GM23338 (cell line): ENCODE measurements around the gene COL15A1. TPM values are rescaled to one million over a fixed set of nuclear protein-coding genes. Genes with fewer than 3 reads are reported as not detected.

Experiments
- ATAC-seq: fragments of 200-7000 bp; cut with Tn5 transposase; 3 replicates; pipeline ENCODE4 v1.9.1; 2020
- DNase-seq: peaks from one replicate; pipeline ENCODE4 v3.0.0-alpha.2; 2015; ENCODE audit warnings: low spot score
- H2AFZ ChIP-seq: fragments of 200-600 bp; sonication (generic); 2 replicates; pipeline ENCODE4 v1.8.0; 2016; ENCODE audit warnings: antibody characterized with exemption, mild to moderate bottlenecking, moderate library complexity
- H3F3A ChIP-seq: fragments of 200-600 bp; sonication (generic); replicated peaks from 2 replicates; pipeline ENCODE4 v1.8.0; 2017; ENCODE audit warnings: antibody characterized with exemption, mixed run types, low read depth
- H3K27ac ChIP-seq: fragments of 200-600 bp; sonication (generic); 2 replicates; pipeline ENCODE4 v1.6.1; 2016; ENCODE audit warnings: low read depth
- H3K27me3 ChIP-seq: fragments of 200-600 bp; sonication (generic); 2 replicates; pipeline ENCODE4 v1.8.0; 2016; ENCODE audit warnings: mild to moderate bottlenecking, mixed run types, moderate library complexity; ENCODE audit not compliant: insufficient read depth
- H3K36me3 ChIP-seq: fragments of 200-600 bp; sonication (generic); 2 replicates; pipeline ENCODE4 v1.8.0; 2016; ENCODE audit warnings: mild to moderate bottlenecking; ENCODE audit not compliant: insufficient read depth
- H3K4me1 ChIP-seq: fragments of 200-600 bp; sonication (generic); 2 replicates; pipeline ENCODE4 v1.8.0; 2016; ENCODE audit warnings: mild to moderate bottlenecking, moderate library complexity; ENCODE audit not compliant: insufficient read depth
- H3K4me2 ChIP-seq: fragments of 200-600 bp; sonication (generic); 2 replicates; pipeline ENCODE4 v1.7.1; 2017; ENCODE audit warnings: mixed run types
- H3K4me3 ChIP-seq: fragments of 200-600 bp; sonication (generic); 2 replicates; pipeline ENCODE4 v1.6.1; 2016; ENCODE audit warnings: mixed run types
- H3K79me2 ChIP-seq: fragments of 200-600 bp; sonication (generic); replicated peaks from 2 replicates; pipeline ENCODE4 v1.8.0; 2017; ENCODE audit warnings: mild to moderate bottlenecking; ENCODE audit not compliant: insufficient read depth
- H3K9me2 ChIP-seq: fragments of 200-600 bp; sonication (generic); 2 replicates; pipeline ENCODE4 v1.8.0; 2017; ENCODE audit not compliant: insufficient read depth
- H4K20me1 ChIP-seq: fragments of 200-600 bp; sonication (generic); replicated peaks from 2 replicates; pipeline ENCODE4 v1.8.0; 2017; ENCODE audit warnings: mild to moderate bottlenecking; ENCODE audit not compliant: insufficient read depth
- H3K27ac Mint-ChIP-seq: 2 replicates; pipeline ENCODE4 v1.8.0; 2020; ENCODE audit warnings: inconsistent platforms, mild to moderate bottlenecking, moderate library complexity, mixed read lengths
- H3K27me3 Mint-ChIP-seq: 3 replicates; pipeline ENCODE4 v1.8.0; 2022; ENCODE audit warnings: low read depth, mild to moderate bottlenecking, moderate library complexity, mixed read lengths, inconsistent platforms; ENCODE audit not compliant: insufficient read depth, poor library complexity
- H3K36me3 Mint-ChIP-seq: 3 replicates; pipeline ENCODE4 v1.8.0; 2021; ENCODE audit warnings: low read depth, mild to moderate bottlenecking, inconsistent platforms, moderate library complexity, mixed read lengths
- H3K4me1 Mint-ChIP-seq: 3 replicates; pipeline ENCODE4 v1.8.0; 2020; ENCODE audit warnings: mild to moderate bottlenecking, inconsistent platforms, mixed read lengths
- H3K4me3 Mint-ChIP-seq: 3 replicates; pipeline ENCODE4 v1.8.0; 2021; ENCODE audit warnings: moderate library complexity, mild to moderate bottlenecking, inconsistent platforms, mixed read lengths
- H3K9me3 Mint-ChIP-seq: 3 replicates; pipeline ENCODE4 v1.8.0; 2020; ENCODE audit warnings: moderate library complexity, mild to moderate bottlenecking, inconsistent platforms, mixed read lengths
- CREB1 ChIP-seq: fragments of 250-450 bp; sonication (Bioruptor Pico); IDR thresholded peaks from 2 replicates; pipeline ENCODE4 v1.5.0; 2020; ENCODE audit warnings: low read depth, mild to moderate bottlenecking, moderate library complexity
- CTCF ChIP-seq, 2 experiments: fragments of 200-600 bp in 1 of 2; sonication (generic) in 1 of 2; conservative IDR thresholded peaks; 2 replicates each; pipeline versions ENCODE4 v1.5.1 to v1.6.1; 2016 to 2017; ENCODE audit warnings: antibody characterized with exemption in 2 of 2, low read depth in 2 of 2, mild to moderate bottlenecking in 2 of 2, moderate library complexity in 1 of 2
- ETS1 ChIP-seq: IDR thresholded peaks from 2 replicates; pipeline ENCODE4 v1.6.1; 2016; ENCODE audit warnings: antibody characterized with exemption
- EZH2 ChIP-seq: fragments of 200-600 bp; sonication (generic); IDR thresholded peaks from one replicate; pipeline ENCODE4 v1.8.0; 2017; ENCODE audit warnings: antibody characterized with exemption, mild to moderate bottlenecking, low read depth; ENCODE audit not compliant: unreplicated experiment
- EZH2phosphoT487 ChIP-seq: fragments of 200-600 bp; sonication (generic); IDR thresholded peaks from one replicate; pipeline ENCODE4 v1.8.1; 2018; ENCODE audit warnings: antibody characterized with exemption; ENCODE audit not compliant: unreplicated experiment
- JUNB ChIP-seq: IDR thresholded peaks from one replicate; pipeline ENCODE4 v1.6.1; 2016; ENCODE audit warnings: antibody characterized with exemption; ENCODE audit not compliant: unreplicated experiment
- NANOG ChIP-seq: IDR thresholded peaks from 2 replicates; pipeline ENCODE4 v1.6.1; 2016; ENCODE audit warnings: antibody characterized with exemption, borderline replicate concordance
- POLR2AphosphoS5 ChIP-seq: IDR thresholded peaks from 2 replicates; pipeline ENCODE4 v1.6.1; 2016; ENCODE audit warnings: antibody characterized with exemption, low read depth
- STAT1 ChIP-seq: IDR thresholded peaks from one replicate; pipeline ENCODE4 v1.6.1; 2016; ENCODE audit warnings: antibody characterized with exemption; ENCODE audit not compliant: unreplicated experiment
- ZNF114 ChIP-seq: fragments of 250-450 bp; sonication (Bioruptor Pico); IDR thresholded peaks from 2 replicates; pipeline ENCODE4 v1.5.0; 2020; ENCODE audit warnings: mild to moderate bottlenecking, moderate library complexity
- ZNF331 ChIP-seq: fragments of 250-450 bp; sonication (Bioruptor Pico); IDR thresholded peaks from 2 replicates; pipeline ENCODE4 v1.5.0; 2020; ENCODE audit warnings: low read depth, mild to moderate bottlenecking, moderate library complexity
- ZNF462 ChIP-seq: fragments of 250-450 bp; sonication (Bioruptor Pico); IDR thresholded peaks from 2 replicates; pipeline ENCODE4 v1.5.0; 2020; ENCODE audit warnings: mild to moderate bottlenecking, moderate library complexity
- polyA plus RNA-seq: library from polyadenylated mRNA; unstranded; fragments of >200 nt; fragmentation: Nextera tagmentation; extraction: Ambion mirVana; gene quantifications from 2 replicates; pipeline ENCODE4 v1.2.1, GENCODE V29; 2016
- total RNA-seq: library from RNA; depleted of rRNA; stranded (reverse); fragments of >200 nt; shearing (Covaris generic); gene quantifications from 2 replicates; pipeline ENCODE4 v1.2.3, GENCODE V29; 2014
- TF ChIP-seq, protein P1 (sequence below): IDR thresholded peaks from one replicate; pipeline ENCODE4 v1.6.1; 2018; ENCODE audit warnings: antibody characterized with exemption; ENCODE audit not compliant: unreplicated experiment

The COL15A1 gene
- total and polyA plus RNA-seq, 2 experiments from 2014 or later = 0.17 to 0.18 TPM

DNA sequence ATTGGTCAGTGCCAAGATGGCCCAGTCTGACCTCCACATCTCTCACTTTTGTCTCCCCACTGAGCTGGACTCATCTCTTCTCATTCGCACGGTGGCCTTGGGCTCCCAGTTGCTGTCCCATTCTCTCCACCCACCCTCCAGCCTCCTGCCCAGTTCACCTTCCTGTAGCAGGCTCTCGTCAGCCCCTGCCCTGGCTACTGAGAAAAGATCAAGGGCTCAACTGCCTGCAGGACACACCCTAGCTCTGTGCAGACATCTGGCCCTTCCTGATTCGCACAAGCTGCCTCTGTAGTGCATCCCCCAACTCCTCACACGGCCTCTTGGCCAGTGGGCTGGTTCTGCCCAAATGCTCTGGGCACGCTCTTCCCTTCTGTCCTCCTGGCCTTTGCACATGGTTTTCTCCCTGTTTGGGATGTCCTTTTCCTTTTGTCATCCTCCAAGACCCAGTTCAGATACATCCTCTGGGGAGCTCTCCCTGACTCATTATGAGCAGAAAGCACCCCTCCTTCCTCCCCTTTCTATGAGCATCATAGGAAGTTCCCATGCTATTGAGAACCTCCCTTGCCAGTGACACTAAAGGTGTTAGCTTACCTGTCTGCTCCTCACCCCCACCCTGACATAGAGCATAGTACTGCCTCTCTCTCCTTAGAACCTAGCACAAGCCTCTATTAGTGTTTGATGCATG is 82.7 kb downstream of the COL15A1 start:
- no peak overlapping the region for H3K4me2 ChIP-seq
- no peaks in the 10 kb centered on the region for H3K36me3 ChIP-seq
- Mint-ChIP-seq H3K4me3 (no peak overlapping the region), H3K27ac (no peak overlapping the region), H3K9me3 (peaks cover 6% of the 10 kb centered on the region), H3K4me1 (no peaks in the 10 kb centered on the region; the same call in 2 of the 3 replicates), H3K27me3 (peaks cover 4% of the 10 kb centered on the region), H3K36me3 (no peaks in the 10 kb centered on the region)
- H4K20me1 ChIP-seq = no peaks in the 10 kb centered on the region
- no peaks in the 10 kb centered on the region for H3K79me2 ChIP-seq
- ATAC-seq (no peak), DNase-seq (no peak)
- no peaks in the 10 kb centered on the region for H3K4me1 ChIP-seq
- H3K27ac ChIP-seq = no peak overlapping the region
- H2AFZ ChIP-seq = no peak overlapping the region
- TF ChIP-seq CTCF (conservative IDR thresholded peaks at IDR 0.05; ENCODE audit: low read depth in 2 of 2) (no peak), ZNF114 (CRISPR knock-in tag) (no peak), ETS1 (no peak), NANOG (no peak), POLR2AphosphoS5 (no peak), JUNB (no peak), EZH2phosphoT487 (no peak), EZH2 (no peak), STAT1 (no peak), CREB1 (CRISPR knock-in tag) (no peak), ZNF462 (no peak), ZNF331 (CRISPR knock-in tag) (no peak)
- TF ChIP-seq, protein P1, sequence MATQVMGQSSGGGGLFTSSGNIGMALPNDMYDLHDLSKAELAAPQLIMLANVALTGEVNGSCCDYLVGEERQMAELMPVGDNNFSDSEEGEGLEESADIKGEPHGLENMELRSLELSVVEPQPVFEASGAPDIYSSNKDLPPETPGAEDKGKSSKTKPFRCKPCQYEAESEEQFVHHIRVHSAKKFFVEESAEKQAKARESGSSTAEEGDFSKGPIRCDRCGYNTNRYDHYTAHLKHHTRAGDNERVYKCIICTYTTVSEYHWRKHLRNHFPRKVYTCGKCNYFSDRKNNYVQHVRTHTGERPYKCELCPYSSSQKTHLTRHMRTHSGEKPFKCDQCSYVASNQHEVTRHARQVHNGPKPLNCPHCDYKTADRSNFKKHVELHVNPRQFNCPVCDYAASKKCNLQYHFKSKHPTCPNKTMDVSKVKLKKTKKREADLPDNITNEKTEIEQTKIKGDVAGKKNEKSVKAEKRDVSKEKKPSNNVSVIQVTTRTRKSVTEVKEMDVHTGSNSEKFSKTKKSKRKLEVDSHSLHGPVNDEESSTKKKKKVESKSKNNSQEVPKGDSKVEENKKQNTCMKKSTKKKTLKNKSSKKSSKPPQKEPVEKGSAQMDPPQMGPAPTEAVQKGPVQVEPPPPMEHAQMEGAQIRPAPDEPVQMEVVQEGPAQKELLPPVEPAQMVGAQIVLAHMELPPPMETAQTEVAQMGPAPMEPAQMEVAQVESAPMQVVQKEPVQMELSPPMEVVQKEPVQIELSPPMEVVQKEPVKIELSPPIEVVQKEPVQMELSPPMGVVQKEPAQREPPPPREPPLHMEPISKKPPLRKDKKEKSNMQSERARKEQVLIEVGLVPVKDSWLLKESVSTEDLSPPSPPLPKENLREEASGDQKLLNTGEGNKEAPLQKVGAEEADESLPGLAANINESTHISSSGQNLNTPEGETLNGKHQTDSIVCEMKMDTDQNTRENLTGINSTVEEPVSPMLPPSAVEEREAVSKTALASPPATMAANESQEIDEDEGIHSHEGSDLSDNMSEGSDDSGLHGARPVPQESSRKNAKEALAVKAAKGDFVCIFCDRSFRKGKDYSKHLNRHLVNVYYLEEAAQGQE = no peak
- H3K27me3 ChIP-seq = no peaks in the 10 kb centered on the region
- no peak overlapping the region for H3K4me3 ChIP-seq
- 0 out of 2 replicates have a peak, but pooled peaks cover 7% of the 10 kb centered on the region for H3K9me2 ChIP-seq
- H3F3A ChIP-seq = no peaks in the 10 kb centered on the region
